ENCODE measurements around the gene MACROD2.
"Not testable (repeated sequence)": the region's sequence is repeated elsewhere in the genome, so short reads cannot be mapped to it uniquely, and the experiment has no call there.

Gene MACROD2

DNA sequence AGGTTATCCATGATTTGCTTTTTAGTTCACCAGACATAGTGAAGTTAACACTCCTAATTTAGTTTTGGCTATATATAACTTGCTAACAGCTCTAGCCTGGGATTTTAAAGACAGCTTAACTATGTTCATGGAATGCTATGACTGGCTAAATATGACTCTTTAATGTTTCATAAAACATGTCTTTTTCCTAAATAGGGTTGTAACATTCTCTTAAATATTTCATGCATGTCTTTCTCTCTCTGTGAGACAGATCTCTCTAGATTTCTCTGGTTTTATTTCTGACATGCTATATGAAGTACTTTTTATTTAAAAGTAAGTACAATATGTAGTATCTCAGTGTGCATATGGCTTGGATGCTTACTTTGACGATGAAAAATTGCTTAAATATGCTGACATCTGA, 35.7 kb downstream of the MACROD2 start:
- DNase-seq (ENCODE audit: insufficient read length, low spot score) (no peak), FAIRE-seq (no peak)
- TF ChIP-seq, protein P1, sequence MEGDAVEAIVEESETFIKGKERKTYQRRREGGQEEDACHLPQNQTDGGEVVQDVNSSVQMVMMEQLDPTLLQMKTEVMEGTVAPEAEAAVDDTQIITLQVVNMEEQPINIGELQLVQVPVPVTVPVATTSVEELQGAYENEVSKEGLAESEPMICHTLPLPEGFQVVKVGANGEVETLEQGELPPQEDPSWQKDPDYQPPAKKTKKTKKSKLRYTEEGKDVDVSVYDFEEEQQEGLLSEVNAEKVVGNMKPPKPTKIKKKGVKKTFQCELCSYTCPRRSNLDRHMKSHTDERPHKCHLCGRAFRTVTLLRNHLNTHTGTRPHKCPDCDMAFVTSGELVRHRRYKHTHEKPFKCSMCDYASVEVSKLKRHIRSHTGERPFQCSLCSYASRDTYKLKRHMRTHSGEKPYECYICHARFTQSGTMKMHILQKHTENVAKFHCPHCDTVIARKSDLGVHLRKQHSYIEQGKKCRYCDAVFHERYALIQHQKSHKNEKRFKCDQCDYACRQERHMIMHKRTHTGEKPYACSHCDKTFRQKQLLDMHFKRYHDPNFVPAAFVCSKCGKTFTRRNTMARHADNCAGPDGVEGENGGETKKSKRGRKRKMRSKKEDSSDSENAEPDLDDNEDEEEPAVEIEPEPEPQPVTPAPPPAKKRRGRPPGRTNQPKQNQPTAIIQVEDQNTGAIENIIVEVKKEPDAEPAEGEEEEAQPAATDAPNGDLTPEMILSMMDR (IDR thresholded peaks at IDR 0.05; ENCODE audit: insufficient read depth, missing control alignments), result no peak

DNA sequence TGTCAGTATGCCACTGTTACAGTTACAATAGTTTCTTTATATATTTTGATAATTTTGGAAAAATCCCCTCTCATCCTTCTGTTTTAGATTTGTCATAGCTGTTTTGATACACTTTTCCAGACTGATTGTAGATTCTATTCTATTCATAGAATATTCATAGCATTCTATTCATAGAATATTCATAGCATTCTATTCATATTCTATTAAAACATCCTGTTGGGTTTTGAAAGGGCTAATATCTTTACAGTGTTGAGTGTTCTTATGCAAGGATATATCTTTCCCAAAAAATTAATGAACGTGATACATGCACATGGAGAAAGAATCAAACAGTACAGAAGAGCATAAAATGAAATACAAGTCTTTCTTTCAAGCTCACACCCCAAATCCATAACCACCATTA, 38.0 kb downstream of the MACROD2 start:
- DNase-seq (ENCODE audit: insufficient read length, low spot score) (no peak), FAIRE-seq (no peak)
- TF ChIP-seq, protein P1 (IDR thresholded peaks at IDR 0.05; ENCODE audit: insufficient read depth, missing control alignments), result no peak

DNA sequence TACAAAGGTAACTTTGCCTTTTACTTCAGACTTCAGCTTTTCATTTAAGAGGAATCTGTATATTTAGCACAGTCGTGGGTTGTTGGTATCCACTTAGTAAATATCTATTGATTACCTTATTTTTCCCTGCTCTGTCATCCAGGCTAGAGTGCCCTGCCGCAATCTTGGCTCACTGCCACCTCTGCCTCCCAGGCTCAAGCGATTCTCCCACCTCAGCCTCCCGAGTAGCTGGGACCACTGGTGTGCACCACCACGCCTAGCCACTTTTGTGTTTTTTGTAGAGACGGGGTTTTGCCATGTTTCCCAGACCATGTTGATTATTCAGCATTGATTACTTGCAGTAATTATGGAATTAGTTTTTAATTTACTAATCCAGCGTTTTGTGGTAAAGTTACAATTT, 41.3 kb downstream of the MACROD2 start:
- no peak for DNase-seq (ENCODE audit: insufficient read length, low spot score)
- FAIRE-seq, result no peak
- TF ChIP-seq, protein P1 (IDR thresholded peaks at IDR 0.05; ENCODE audit: insufficient read depth, missing control alignments), result no peak

DNA sequence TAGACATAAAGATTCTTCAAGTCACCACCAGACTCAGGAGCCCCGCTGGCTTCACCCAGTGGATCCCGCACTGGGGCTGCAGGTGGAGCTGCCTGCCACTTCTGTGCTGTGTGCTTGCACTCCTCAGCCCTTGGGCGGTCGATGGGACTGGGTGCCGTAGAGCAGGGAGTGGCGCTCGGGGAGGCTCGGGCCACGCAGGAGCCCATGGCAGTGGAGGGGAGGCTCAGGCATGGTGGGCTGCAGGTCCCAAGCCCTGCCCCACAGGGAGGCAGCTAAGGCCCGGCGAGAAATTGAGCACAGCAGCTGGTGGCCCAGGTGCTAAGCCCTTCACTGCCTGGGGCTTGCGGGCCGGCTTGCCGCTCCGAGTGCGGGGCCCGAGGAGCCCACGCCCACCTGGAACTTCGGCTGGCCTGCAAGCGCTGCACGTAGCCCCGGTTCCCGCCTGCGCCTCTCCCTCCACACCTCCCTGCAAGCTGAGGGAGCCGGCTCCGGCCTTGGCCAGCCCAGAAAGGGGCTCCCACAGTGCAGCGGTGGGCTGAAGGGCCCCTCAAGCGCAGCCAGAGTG, 49.5 kb downstream of the MACROD2 start:
- DNase-seq (ENCODE audit: insufficient read length, low spot score); FAIRE-seq: not testable (repeated sequence)

DNA sequence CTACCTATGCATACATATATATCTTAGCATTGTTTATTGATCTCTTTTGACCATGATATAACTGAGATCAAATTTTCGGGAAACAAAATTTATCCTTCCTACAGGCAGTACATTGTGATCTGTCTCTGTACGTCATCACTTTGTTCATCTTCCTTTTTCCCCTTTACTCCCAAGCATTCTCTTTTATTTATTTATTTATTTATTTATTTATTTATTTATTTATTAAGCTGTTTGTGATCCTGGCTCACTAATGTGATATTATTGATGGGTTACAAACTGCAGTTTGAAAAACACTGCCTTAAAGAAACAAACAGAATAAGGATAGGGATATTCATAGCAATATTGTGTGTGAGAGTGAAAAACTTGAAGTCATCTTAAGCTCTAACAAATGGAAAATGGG, 51.2 kb downstream of the MACROD2 start:
- FAIRE-seq, result no peak
- no peak for DNase-seq (ENCODE audit: insufficient read length, low spot score)
- TF ChIP-seq, protein P1 (IDR thresholded peaks at IDR 0.05; ENCODE audit: insufficient read depth, missing control alignments), result no peak

DNA sequence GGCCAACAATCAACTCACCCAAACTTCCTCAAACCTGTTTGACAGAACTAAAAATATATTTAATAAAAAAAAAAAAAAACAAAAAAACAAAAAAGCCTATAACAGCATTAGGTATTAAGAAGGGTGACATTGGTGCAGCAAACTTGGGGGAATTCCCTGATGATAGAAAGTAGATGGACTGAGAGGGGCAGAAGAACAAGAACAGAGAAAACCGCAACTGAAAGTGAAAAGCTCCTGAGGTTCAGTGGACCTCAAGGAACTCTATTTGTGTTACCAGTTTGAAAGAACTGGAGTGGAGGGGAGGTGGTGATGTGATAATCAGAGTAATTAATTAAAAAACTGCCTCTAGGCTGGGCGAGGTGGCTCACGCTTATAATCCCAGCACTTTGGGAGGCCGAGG, 53.8 kb downstream of the MACROD2 start:
- FAIRE-seq (no peak), DNase-seq (ENCODE audit: insufficient read length, low spot score) (no peak)
- TF ChIP-seq, protein P1 (IDR thresholded peaks at IDR 0.05; ENCODE audit: insufficient read depth, missing control alignments), result no peak

DNA sequence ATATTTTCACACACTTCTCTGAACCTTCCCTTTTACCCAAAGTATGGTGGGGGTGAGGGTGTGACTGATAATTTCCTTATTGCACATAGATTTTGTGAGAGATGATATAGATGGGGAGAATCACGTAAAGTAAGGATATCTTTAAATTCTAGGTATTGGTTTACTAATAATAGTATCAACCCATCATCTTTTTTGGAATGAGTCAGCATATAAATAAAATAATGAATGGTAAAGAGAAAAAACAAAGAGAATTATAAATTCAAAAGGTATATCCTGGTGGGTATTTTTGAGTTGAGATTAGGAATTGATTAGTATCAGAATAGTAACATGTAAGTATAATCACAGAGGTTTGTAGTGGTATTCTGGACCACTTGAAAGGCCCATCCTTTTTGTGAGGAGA, 56.1 kb downstream of the MACROD2 start:
- DNase-seq (ENCODE audit: insufficient read length, low spot score) (no peak), FAIRE-seq (no peak)
- TF ChIP-seq, protein P1 (IDR thresholded peaks at IDR 0.05; ENCODE audit: insufficient read depth, missing control alignments), result no peak

Data from D721Med (cell line).